ENCODE measurements around the gene SPATA12.
A peak's percentile ranks its signal among the peaks of the same experiment; 100 is the strongest.

The SPATA12 gene

DNA sequence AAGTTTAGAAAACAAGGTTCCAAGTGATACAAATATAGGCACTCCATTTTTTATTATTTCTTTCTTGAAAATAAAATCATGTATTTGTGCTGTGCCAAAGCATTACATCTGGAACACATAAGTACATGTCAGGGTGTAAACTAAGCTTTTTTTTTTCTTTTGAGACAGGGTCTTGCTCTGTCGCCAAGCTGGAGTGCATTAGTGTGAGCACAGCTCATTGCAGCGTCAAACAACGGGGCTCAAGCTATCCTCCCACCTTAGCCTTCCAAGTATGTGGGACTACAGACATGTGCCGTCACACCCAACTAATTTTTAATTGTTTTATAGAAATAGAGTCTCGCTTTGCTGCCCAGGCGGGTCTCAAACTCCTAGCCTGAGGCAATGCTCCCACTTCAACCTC lies 9.0 kb downstream of the SPATA12 start:
- TF ChIP-seq, protein P1, sequence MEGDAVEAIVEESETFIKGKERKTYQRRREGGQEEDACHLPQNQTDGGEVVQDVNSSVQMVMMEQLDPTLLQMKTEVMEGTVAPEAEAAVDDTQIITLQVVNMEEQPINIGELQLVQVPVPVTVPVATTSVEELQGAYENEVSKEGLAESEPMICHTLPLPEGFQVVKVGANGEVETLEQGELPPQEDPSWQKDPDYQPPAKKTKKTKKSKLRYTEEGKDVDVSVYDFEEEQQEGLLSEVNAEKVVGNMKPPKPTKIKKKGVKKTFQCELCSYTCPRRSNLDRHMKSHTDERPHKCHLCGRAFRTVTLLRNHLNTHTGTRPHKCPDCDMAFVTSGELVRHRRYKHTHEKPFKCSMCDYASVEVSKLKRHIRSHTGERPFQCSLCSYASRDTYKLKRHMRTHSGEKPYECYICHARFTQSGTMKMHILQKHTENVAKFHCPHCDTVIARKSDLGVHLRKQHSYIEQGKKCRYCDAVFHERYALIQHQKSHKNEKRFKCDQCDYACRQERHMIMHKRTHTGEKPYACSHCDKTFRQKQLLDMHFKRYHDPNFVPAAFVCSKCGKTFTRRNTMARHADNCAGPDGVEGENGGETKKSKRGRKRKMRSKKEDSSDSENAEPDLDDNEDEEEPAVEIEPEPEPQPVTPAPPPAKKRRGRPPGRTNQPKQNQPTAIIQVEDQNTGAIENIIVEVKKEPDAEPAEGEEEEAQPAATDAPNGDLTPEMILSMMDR (conservative IDR thresholded peaks at IDR 0.05; ENCODE audit: low read length): no peak
- TF ChIP-seq EZH2phosphoT487 (IDR thresholded peaks at IDR 0.05; ENCODE audit: borderline replicate concordance): no peak
- no peak overlapping the region for H2AFZ ChIP-seq (ENCODE audit: low read length)
- no peaks in the 10 kb centered on the region for H3K9me2 ChIP-seq (replicated peaks; ENCODE audit: low read depth, low read length)
- H3K4me2 ChIP-seq (ENCODE audit: low read depth, low read length, poor library complexity, severe bottlenecking): no peak overlapping the region
- peaks cover 7% of the 10 kb centered on the region; the same call in 1 of the 2 replicates for H3F3A ChIP-seq (ENCODE audit: low read depth)
- no peaks in the 10 kb centered on the region for H3K9me3 ChIP-seq (ENCODE audit: insufficient read depth, low read depth, low read length)
- H3K27me3 ChIP-seq (ENCODE audit: insufficient read depth, low read length, poor library complexity, severe bottlenecking): no peaks in the 10 kb centered on the region
- no peaks in the 10 kb centered on the region for H3K79me2 ChIP-seq (ENCODE audit: insufficient read depth, low read length)
- no peaks in the 10 kb centered on the region for H4K20me1 ChIP-seq (ENCODE audit: insufficient read depth, low read length, poor library complexity, severe bottlenecking)
- H3K4me1 ChIP-seq (ENCODE audit: insufficient read depth, low read length, poor library complexity, severe bottlenecking): peaks cover 34% of the 10 kb centered on the region
- no peaks in the 10 kb centered on the region for H3K36me3 ChIP-seq (ENCODE audit: insufficient read depth, low read length)
- H3K9ac ChIP-seq (ENCODE audit: low read depth, low read length, poor library complexity, severe bottlenecking): peak overlapping the region; percentile 27
- no peak overlapping the region for H3K4me3 ChIP-seq (ENCODE audit: low read length, poor library complexity, severe bottlenecking)

DNA sequence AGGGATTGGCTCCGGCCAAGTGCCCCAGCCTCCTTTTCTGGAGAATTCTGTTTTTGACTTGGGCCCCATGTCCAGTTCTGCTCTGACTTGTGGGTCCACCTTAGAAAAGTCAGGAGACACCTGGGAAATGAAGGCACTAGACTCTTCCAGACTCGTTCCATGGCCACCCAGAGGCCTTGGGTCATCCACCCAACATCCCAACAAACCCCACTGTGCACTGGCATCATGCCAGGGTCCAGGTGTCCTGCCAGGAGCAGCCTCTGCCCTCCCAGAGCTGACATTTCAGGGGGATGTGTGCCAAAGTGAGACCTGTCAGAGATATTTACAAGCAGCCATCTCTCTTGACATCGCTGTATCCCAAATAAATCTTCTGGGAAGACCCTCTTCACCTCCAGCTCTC lies 13.2 kb downstream of the SPATA12 start:
- Histone ChIP-seq H3K4me1 (ENCODE audit: insufficient read depth, low read length, poor library complexity, severe bottlenecking) (peaks cover 19% of the 10 kb centered on the region), H3K27me3 (ENCODE audit: insufficient read depth, low read length, poor library complexity, severe bottlenecking) (no peaks in the 10 kb centered on the region), H3K9ac (ENCODE audit: low read depth, low read length, poor library complexity, severe bottlenecking) (no peak overlapping the region), H3K9me2 (replicated peaks; ENCODE audit: low read depth, low read length) (no peaks in the 10 kb centered on the region), H3K36me3 (ENCODE audit: insufficient read depth, low read length) (no peaks in the 10 kb centered on the region), H2AFZ (ENCODE audit: low read length) (no peak overlapping the region), H3K4me2 (ENCODE audit: low read depth, low read length, poor library complexity, severe bottlenecking) (no peak overlapping the region), H3K79me2 (ENCODE audit: insufficient read depth, low read length) (no peaks in the 10 kb centered on the region), H3K4me3 (ENCODE audit: low read length, poor library complexity, severe bottlenecking) (no peak overlapping the region), H3K9me3 (ENCODE audit: insufficient read depth, low read depth, low read length) (no peaks in the 10 kb centered on the region), H4K20me1 (ENCODE audit: insufficient read depth, low read length, poor library complexity, severe bottlenecking) (no peaks in the 10 kb centered on the region), H3F3A (ENCODE audit: low read depth) (no peaks in the 10 kb centered on the region)
- TF ChIP-seq, protein P1 (conservative IDR thresholded peaks at IDR 0.05; ENCODE audit: low read length): no peak
- no peak for TF ChIP-seq EZH2phosphoT487 (IDR thresholded peaks at IDR 0.05; ENCODE audit: borderline replicate concordance)

DNA sequence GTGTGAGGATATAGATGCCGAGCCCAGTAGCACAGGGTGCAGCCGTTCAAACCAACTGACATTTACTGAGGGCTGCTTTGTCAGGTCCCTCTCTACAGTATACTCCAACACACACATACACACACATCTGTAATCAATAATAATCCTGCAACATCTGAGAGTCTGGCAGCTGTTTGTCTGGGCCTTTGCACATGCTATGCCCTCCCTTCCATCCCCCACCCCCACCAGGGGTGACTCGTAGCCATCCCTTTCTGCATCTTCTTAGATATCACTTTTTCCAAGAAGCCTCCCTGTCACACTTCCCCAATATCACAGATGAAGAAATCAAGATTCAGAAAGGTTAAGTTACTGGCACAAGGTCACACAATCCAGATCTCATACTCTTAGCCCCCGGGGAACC lies 13.7 kb downstream of the SPATA12 start:
- Histone ChIP-seq H3K9ac (ENCODE audit: low read depth, low read length, poor library complexity, severe bottlenecking) (no peak overlapping the region), H2AFZ (ENCODE audit: low read length) (no peak overlapping the region), H3K36me3 (ENCODE audit: insufficient read depth, low read length) (no peaks in the 10 kb centered on the region), H3K27me3 (ENCODE audit: insufficient read depth, low read length, poor library complexity, severe bottlenecking) (no peaks in the 10 kb centered on the region), H3K4me2 (ENCODE audit: low read depth, low read length, poor library complexity, severe bottlenecking) (no peak overlapping the region), H3K9me3 (ENCODE audit: insufficient read depth, low read depth, low read length) (no peaks in the 10 kb centered on the region), H3F3A (ENCODE audit: low read depth) (no peaks in the 10 kb centered on the region), H3K4me3 (ENCODE audit: low read length, poor library complexity, severe bottlenecking) (no peak overlapping the region), H3K79me2 (ENCODE audit: insufficient read depth, low read length) (no peaks in the 10 kb centered on the region), H3K9me2 (replicated peaks; ENCODE audit: low read depth, low read length) (no peaks in the 10 kb centered on the region), H3K4me1 (ENCODE audit: insufficient read depth, low read length, poor library complexity, severe bottlenecking) (peaks cover 14% of the 10 kb centered on the region), H4K20me1 (ENCODE audit: insufficient read depth, low read length, poor library complexity, severe bottlenecking) (no peaks in the 10 kb centered on the region)
- TF ChIP-seq, protein P1 (conservative IDR thresholded peaks at IDR 0.05; ENCODE audit: low read length): no peak
- no peak for TF ChIP-seq EZH2phosphoT487 (IDR thresholded peaks at IDR 0.05; ENCODE audit: borderline replicate concordance)
